IPS DF 4.7 (cell line): ENCODE data around the gene WDR54.
A peak's percentile ranks its signal among the peaks of the same experiment; 100 is the strongest.
"Not testable (repeated sequence)": the region's sequence is repeated elsewhere in the genome, so short reads cannot be mapped to it uniquely, and the experiment has no call there.

ENCODE experiments used
- DNase-seq: peaks from one replicate; pipeline ENCODE4 v3.0.0-alpha.2; 2013; ENCODE audit warnings: low spot score; ENCODE audit errors: extremely low read depth

WDR54 gene

DNA sequence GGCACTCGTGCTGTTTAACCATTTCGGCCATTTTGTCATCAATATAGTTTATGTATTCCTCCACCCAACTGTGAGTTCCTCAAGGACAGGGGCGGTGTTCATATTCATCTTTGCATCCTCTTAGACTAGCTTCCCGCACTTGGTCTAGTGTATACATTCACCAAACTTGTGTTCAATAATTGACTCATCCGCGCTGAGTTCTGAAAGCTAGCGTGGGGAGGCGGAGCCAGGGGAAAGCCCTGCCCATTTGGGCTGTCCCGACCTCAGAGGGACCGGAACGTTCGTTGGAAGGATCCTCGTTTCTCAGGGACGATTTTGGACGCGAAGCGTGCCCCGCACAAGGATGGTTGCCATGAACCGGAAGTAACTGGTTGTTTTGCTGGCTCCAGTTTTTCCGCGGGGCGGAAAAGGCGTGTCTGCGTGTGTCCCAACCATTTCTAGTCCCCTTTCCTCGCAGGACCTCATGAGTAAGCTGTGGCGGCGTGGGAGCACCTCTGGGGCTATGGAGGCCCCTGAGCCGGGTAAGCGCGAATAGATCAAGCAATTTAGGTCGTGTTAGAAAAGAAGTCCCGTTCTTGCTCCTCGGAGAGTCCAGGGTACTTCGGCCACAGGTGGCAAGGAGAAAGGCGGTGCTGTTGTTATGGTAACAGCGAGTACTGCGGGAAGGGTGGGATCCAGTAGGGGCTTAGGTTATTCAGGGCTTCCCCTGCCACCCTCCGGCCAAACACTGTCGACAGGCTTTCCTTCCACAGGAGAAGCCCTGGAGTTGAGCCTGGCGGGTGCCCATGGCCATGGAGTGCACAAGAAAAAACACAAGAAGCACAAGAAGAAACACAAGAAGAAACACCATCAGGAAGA, 33.4 kb downstream of the WDR54 start, which contains the start of gene INO80B:
INO80B (plus strand) TSS at position 434 of the 858 bp plus-strand sequence; CDS start at position 464, 30 bp downstream.
- no peak for DNase-seq

DNA sequence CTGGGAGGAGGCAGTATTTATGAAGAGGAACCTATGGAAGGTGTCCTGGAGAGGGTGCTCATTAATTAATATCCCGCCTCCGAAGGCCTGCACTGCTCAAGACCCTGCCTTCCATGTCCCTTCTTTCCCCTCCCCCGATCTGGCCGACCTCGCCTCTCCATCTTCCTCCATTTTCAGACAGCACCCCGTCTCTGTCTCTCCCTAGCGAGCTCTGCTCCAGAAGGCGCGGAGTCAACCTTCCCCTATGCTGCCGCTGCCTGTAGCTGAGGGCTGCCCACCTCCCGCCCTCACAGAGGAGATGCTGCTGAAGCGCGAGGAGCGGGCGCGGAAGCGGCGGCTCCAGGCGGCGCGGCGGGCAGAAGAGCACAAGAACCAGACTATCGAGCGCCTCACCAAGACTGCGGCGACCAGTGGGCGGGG, 35.6 kb downstream of the WDR54 start:
- DNase-seq: no peak

DNA sequence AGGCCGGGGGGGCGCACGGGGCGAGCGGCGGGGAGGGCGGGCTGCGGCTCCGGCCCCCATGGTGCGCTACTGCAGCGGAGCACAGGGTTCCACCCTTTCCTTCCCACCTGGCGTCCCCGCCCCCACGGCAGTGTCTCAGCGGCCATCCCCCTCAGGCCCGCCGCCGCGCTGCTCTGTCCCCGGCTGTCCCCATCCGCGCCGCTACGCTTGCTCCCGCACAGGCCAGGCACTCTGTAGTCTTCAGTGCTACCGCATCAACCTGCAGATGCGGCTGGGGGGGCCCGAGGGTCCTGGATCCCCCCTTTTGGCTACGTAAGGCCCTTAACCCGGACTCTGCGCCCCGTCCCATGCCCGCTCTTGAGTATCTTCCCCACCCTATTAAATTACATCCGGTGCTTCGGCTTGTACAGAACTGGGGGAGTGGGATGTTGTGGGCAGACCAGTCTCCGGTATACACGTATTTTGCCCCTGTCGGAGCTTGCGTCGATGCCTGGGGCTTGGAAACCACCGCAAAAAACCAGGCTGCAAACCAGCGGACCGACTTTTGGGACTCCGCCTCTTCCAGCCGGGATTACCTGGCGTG, 36.1 kb downstream of the WDR54 start:
- DNase-seq: no peak

DNA sequence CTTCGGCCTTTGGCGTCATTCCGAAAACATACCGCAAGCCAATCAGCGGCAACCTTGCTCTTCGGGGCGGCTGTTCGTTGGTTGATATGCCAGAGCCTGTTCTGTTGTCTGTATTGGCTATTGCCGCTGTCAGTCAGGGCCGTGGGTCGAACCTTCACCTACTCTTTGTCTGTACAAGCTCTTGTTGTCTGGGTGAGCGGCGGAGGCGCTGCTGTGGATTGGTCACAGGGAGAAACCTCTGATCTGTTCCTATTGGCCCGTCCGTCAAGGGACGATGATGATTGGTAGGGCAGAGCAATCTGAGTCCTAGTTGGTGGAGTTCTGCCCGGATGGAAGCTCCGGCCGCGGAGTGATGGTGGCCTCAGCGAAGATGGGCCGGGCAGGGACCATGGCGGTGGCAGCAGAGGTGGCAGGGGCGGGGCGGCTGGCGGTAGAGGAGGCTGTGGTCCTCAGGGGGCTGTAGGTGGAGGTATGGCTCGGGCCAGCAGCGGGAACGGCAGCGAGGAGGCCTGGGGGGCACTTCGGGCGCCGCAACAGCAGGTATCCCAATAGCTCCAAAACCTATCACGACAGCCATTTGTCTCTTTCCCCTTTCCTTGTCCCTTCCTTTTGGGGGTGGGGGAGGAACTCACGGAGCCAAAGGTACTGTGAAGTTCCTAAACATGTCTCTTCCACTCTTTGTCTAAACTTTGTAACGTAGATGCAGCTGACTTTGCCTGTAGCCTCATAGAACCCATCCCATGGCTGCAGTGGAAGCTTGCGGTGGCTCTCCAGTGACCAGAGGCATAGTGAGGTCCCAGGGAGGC, 36.8 kb downstream of the WDR54 start, which contains the start of gene WBP1:
WBP1 (plus strand) TSS at position 307 of the 806 bp plus-strand sequence; CDS start at position 472, 165 bp downstream.
- DNase-seq: peak; percentile 100

DNA sequence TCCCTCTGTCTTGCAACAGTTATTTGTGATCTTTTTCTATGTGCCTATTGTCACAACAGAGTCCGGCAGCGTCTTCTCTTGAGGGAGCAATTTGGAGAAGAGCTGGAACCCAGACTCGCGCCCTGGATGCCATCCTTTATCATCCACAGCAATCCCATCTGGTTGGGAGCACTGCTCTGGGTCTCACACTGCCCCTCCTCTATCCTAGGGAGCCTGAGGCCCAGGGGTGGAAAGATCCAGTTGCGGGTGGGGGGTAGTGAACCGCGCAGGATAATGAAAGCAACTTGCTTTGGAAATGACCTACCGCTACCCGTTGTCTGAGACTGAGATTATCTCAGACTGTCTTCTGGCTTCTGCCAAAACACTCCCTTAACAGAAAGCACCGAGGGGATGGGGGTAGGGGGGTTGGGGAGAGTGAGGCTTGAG, 37.4 kb downstream of the WDR54 start:
- no peak for DNase-seq

DNA sequence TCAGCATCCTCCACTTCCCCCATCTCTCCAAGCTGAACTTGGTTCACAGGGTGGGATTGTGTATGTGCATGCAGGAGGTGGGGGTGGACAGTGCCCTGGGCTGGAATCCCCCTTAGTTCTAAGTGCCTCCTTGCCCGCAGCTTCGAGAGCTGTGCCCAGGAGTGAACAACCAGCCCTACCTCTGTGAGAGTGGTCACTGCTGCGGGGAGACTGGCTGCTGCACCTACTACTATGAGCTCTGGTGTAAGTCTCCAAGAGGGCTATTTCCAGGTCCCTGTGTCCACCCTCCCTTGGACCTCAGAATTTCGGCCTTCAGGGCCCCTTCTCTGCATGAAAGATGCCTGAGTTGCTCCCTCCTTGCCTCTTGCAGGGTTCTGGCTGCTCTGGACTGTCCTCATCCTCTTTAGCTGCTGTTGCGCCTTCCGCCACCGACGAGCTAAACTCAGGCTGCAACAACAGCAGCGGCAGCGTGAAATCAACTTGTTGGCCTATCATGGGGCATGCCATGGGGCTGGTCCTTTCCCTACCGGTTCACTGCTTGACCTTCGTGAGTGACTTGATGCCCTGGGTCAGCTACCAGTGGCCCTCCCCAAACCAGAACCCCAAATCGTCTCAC, 38.1 kb downstream of the WDR54 start:
- DNase-seq: not testable (repeated sequence)

DNA sequence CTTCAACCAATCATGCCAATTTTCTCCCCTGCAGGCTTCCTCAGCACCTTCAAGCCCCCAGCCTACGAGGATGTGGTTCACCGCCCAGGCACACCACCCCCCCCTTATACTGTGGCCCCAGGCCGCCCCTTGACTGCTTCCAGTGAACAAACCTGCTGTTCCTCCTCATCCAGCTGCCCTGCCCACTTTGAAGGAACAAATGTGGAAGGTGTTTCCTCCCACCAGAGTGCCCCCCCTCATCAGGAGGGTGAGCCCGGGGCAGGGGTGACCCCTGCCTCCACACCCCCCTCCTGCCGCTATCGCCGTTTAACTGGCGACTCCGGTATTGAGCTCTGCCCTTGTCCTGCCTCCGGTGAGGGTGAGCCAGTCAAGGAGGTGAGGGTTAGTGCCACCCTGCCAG, 38.7 kb downstream of the WDR54 start:
- not testable (repeated sequence) for DNase-seq

DNA sequence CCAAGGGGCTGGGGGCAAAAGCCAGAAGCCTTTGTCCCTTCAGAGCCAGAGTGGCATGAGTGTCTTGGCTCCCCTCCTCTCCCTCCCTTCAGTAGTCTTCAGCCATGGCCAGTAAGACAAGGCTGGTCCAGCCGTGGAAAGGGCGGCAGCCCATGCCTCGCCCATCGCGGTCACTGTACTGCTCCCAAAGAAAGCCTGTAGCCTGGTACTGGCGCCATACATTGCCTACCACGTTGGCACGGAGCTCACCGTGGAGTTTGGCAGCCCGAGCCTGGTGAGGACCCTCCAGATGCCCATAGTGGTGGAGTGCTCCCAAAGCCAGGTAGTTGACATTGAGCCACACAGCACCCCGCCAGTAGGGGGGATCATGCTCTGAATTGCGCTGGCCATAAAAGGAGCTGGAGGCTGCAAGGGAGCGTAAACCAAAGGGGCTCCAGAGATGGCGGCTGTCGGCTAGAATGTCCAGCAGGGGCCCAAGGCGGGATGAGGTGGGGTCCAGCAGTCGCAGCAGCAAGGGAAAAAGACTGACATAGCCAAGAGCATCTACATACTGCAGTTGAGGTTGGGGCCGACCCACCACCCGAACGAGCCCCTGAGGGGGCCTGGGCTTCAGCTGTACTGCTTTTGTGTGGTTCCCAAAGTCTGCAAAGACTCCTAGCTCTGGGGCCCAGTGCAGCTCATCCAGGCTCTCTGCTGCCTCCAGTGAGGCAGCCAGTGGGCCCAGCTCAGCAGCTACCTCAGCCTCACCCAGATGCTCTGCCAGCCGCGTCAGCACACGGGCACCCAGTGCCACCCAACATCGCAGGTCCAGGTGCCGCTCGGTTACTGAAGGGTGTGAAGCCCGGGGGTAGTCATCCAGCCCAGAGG, 39.9 kb downstream of the WDR54 start:
- DNase-seq: no peak

DNA sequence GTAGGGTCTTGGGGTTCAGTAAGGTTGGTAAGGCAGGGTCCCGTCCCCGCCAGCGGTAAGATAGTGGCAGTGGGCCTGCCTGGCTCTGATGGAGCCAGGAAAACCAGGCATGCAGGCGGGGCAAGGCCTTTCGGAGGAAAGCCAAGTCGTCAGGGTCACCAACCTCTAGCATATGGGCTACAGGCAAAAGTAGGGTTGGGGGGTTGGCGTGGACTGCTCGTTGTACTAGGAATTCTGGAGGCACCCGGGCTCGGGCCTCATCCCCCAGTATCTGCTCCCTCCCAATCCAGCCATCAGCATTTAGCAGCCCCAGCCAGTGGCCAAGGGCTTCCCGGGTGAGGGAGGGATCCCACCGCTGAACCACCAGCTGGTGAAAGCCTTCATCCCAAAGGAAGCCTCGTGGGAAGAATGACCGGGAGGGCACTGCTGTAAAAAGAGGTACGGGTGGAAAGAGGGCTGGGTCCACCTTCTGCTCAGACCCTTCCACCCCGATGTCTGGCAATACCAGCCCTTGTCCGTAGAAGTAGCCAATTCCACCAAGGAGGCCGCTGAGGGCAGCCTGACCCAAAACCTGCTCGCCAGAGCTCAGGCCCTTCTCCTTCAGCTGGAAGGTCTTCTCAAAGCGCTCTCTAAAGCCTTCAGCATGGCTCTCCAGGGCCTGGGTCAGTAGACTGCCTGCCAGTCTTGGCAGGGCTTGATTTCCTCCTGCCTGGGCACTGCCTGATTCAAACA, 40.7 kb downstream of the WDR54 start:
- DNase-seq: no peak

DNA sequence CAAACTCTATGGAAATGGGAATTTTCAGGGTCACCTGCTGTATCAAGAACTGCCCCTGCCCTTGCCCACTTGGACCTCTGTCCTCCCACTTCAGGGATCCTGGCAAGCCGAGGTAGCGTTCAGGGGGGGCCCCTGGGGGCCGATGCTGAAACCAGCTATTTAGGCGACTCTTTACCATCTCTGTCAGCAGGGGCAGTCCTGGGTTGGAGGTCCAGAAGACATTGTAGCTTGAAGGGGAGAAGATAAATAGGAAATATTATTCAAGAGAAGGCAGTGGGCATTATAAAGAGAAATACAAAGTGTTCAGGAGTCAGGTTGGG, 41.2 kb downstream of the WDR54 start:
- DNase-seq: no peak

DNA sequence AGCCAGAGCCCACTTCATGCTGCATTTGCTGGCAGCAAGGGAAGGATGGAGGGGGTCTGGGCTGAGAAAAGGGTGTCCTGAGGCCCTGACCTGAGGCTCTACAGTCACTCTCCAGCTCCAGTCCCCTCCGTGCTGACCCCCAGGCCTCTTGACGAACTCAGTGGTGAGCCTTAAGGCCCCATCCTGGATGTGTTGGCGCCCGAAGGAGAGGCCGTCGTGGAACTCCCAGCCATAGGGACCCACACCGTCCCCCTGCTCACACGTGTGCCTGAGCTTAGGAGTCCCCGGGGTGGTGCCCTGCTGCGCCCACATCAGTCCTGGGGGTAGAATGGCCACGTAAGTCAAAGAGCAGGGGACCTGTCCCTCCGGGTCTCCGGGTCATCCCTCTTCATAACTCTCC, 42.9 kb downstream of the WDR54 start:
- DNase-seq: no peak

DNA sequence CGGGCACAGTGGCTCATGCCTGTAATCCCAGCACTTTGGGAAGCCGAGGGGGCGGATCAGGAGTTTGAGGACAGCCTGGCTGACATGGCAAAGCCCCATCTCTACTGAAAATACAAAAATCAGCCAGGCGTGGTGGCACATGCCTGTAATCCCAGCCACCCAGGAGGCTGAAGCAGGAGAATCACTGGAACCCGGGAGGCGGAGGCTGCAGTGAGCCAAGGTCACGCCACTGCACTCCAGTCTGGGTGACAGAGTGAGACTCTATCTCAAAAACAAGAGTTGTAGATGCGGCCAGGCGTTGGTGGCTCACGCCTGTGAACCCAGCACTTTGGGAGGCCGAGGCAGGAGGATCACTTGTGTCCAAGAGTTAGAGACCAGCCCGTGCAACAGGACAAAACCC, 49.2 kb downstream of the WDR54 start:
- DNase-seq: not testable (repeated sequence)

DNA sequence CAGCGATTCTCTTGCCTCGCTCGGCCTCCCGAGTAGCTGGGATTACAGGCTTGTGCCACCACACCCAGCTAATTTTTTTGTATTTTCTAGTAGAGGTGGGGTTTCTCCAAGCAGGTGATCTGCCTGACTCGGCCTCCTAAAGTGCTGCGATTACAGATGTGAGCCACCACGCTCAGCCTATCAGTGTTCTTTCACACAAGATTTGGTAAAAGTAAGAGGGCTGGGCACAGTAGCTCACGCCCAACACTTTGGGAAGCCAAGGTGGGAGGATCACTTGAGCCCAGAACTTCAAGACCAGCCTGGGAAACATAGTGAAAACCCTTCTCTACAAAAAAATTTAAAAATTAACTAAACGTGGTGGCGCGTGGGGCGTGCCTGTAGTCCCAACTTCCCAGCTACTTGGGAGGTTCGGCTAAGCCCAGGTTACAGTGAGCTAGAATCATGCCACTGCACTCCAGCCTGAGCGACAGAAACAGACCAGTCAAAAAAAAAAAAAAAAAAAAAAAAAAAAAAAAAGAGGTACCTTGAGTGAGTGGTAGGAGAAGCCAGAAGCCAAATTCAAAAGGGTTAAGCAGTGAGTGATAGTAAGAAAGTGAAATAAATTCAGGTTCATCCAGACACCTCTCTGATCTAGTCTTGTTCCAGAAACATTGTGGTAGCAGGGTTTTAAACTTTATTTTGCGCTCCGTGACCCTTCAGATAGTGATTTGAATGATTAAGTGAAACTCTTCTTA, 50.0 kb downstream of the WDR54 start:
- DNase-seq: no peak

DNA sequence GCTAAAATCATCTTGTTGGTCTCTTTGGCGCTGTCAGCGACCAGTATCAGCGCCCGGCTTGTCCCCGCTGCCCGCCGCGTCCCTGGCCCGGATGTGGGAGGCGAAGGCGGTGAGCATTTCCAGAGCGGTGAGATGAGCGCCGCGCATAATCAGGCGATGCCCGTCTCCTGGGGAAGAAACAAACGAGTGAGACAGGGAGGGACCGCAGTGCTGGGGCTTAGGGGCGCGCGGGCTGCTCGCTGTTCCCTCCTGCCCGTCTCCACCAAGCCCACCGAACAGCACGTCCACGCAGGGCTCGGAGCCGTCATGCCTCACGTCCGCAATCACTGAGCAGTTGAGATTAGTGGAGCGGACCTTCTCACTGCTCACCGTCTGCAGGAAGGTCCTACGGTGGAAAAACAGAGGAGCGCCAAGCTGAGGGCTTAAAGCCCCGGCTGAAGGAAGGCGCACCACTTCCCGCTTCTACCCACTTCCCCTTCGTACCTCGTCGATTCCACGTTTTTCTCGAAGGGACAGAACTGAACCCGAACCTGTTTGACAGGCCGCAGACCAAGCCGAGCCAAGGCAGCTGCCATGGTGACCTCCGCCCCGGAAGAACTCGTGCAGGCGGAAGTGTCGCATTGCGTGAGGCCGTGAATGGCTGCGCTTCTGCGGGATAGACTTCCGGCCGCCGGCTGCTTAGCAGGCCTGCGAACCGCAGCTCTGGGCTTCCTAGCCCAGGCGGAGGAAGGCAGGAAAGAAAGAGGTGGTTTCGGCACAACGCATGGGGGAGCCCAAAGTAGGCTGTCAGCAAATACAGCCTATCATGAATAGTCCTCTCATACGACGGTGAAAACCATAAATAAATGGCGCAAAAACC, 50.8 kb downstream of the WDR54 start, which contains the start of gene MRPL53:
MRPL53 (minus strand) TSS at position 595 of the 859 bp plus-strand sequence; CDS start at position 575, 20 bp downstream.
- DNase-seq: no peak

DNA sequence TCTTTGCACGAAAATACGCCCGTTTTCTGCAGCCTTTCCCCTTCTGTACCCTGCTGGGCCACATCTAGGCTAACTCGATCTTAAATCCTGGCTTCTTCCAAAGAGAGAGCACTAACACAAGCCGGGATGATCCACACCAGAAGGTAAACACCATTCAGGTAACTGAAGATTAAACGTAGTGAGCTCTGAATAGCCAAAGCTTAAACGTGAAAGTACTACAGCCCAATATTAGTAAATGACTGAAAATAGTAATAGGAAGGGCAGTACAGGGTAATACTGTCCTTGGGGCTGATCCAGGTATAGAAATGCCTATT, 51.4 kb downstream of the WDR54 start:
- no peak for DNase-seq

DNA sequence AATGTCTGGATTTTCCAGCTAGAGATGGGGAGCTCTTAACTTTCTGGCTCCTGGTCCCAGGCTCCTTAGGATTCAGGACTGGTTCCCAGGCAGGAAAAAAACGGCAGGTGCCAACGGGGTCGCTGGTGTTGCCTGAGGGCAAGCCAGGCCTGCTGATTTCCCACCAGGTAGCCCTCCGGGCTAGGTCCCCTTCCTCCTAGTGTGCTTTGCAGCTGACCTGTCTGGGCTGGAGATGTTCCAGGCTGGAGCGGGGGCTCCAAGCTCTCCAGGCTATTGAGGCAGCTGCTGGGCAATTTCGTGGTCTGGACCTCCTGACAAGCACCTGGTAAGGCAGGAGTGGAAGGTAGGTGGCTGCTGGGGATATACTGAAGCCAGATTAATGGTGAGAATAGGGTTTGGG, 53.0 kb downstream of the WDR54 start:
- no peak for DNase-seq

DNA sequence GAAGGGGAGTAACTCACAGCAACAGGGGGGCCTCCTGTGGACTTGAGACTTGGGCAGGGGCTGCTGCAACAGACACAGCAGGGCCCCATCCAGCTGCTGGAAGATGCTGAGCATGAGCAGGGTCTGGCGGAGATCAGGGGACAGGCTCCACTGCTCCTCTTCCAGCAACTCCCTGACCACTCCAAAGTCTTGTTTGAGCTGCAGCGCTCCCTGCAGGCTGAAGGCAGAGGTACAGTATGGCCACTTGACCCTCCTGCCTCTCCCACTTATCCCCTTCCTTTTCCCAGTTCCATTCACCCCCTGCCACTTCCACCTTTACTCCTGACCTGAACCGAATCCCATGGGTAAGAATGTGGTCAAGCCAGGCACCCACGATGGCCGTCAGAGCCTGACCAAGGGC, 53.4 kb downstream of the WDR54 start:
- no peak for DNase-seq
